GM12878 (cell line): Measurements from ENCODE around the gene ATF2. TPM values are rescaled to one million over a fixed set of nuclear protein-coding genes. Genes with fewer than 3 reads are reported as not detected.

Source experiments
- ATAC-seq: fragments of 200-7000 bp; cut with Tn5 transposase; 3 replicates; pipeline ENCODE4 v1.9.1; 2020; ENCODE audit warnings: mild to moderate bottlenecking, moderate library complexity
- BruUV-seq: library from RNA; stranded (reverse); fragments of 400-500 nt; replicated peaks from 2 replicates; lab custom pipeline; 2021; lab: Mats Ljungman, UMichigan
- CTCF ChIA-PET: fragments of 300-600 bp; sonication (Branson Sonifier 250); formaldehyde crosslinking; extraction: SDS; loops from one replicate; lab custom pipeline; 2021; ENCODE audit warnings: inconsistent platforms; lab: Yijun Ruan, JAX
- POLR2A ChIA-PET: fragments of 350-600 bp; formaldehyde crosslinking; extraction: SDS; loops from one replicate; lab custom pipeline; 2021; ENCODE audit warnings: inconsistent platforms; lab: Charles Lee
- RAD21 ChIA-PET: fragments of 300-600 bp; sonication (Branson Sonifier 250); formaldehyde crosslinking; loops from one replicate; lab custom pipeline; 2023; ENCODE audit warnings: antibody characterized with exemption; ENCODE audit not compliant: unreplicated experiment; lab: Charles Lee
- SMC1A ChIA-PET: fragments of 300-600 bp; sonication (Branson Sonifier 250); formaldehyde crosslinking; loops from one replicate; lab custom pipeline; 2023; ENCODE audit not compliant: unreplicated experiment, uncharacterized antibody; lab: Charles Lee
- DNase-seq: peaks from one replicate; pipeline ENCODE4 v3.0.0-alpha.2; 2011; ENCODE audit warnings: low read depth, low spot score
- FAIRE-seq: peaks from 3 replicates; lab custom pipeline; 2011; peaks lifted over from hg19 to GRCh38; lab: Jason Lieb, UNC
- H2AFZ ChIP-seq: 2 replicates; pipeline ENCODE4 v1.6.0; 2011; ENCODE audit warnings: low read depth, low read length, control low read depth; ENCODE audit not compliant: control insufficient read depth
- H3K27ac ChIP-seq: 2 replicates; pipeline ENCODE4 v1.5.1; 2011; ENCODE audit warnings: control low read depth; ENCODE audit not compliant: control insufficient read depth, insufficient read depth
- H3K27me3 ChIP-seq, 2 experiments: replicated peaks in 1 of 2; 2 replicates each; pipeline versions ENCODE4 v1.6.0 to v1.6.1; 2011; ENCODE audit warnings: low read length in 1 of 2; ENCODE audit not compliant: control insufficient read depth in 2 of 2, insufficient read depth in 2 of 2
- H3K36me3 ChIP-seq, 2 experiments: 2 replicates each; pipeline ENCODE4 v1.5.1; 2011; ENCODE audit warnings: low read length in 1 of 2; ENCODE audit not compliant: control insufficient read depth in 2 of 2, insufficient read depth in 2 of 2
- H3K4me1 ChIP-seq: 2 replicates; pipeline ENCODE4 v1.6.1; 2011; ENCODE audit warnings: mild to moderate bottlenecking, low read length, moderate library complexity, mixed read lengths; ENCODE audit not compliant: control insufficient read depth, insufficient read depth
- H3K4me2 ChIP-seq: 2 replicates; pipeline ENCODE4 v1.6.0; 2011; ENCODE audit warnings: control low read depth; ENCODE audit not compliant: control insufficient read depth, insufficient read depth
- H3K4me3 ChIP-seq: fragments of 200-600 bp; sonication (generic); 2 replicates; pipeline ENCODE4 v1.5.1; 2016
- H3K79me2 ChIP-seq: 2 replicates; pipeline ENCODE4 v1.6.0; 2011; ENCODE audit warnings: low read length; ENCODE audit not compliant: control insufficient read depth, insufficient read depth
- H3K9ac ChIP-seq: 2 replicates; pipeline ENCODE4 v1.8.0; 2011; ENCODE audit warnings: low read length, control low read depth, mixed read lengths; ENCODE audit not compliant: control insufficient read depth, insufficient read depth
- H3K9me3 ChIP-seq: replicated peaks from 3 replicates; pipeline ENCODE4 v1.5.1; 2011; ENCODE audit warnings: mild to moderate bottlenecking, low read length; ENCODE audit not compliant: control insufficient read depth, insufficient read depth
- H4K20me1 ChIP-seq: 2 replicates; pipeline ENCODE4 v1.6.0; 2011; ENCODE audit not compliant: control insufficient read depth, insufficient read depth
- ATF2 ChIP-seq: IDR thresholded peaks from 2 replicates; pipeline ENCODE4 v1.6.1; 2012; ENCODE audit warnings: low read length, inconsistent platforms
- ATF7 ChIP-seq: fragments of 450-650 bp; IDR thresholded peaks from 2 replicates; pipeline ENCODE4 v1.6.1; 2016; ENCODE audit warnings: low read depth, mild to moderate bottlenecking
- BHLHE40 ChIP-seq, 2 experiments: fragments of 450-650 bp in 1 of 2; IDR thresholded peaks; 2 replicates each; pipeline ENCODE4 v1.6.1; 2011 to 2017; ENCODE audit warnings: low read depth in 2 of 2, borderline replicate concordance in 1 of 2, improper control_type of control experiment in 1 of 2, low read length in 1 of 2, mild to moderate bottlenecking in 1 of 2
- GATAD2B ChIP-seq: fragments of 450-650 bp; conservative IDR thresholded peaks from 2 replicates; pipeline ENCODE4 v1.6.1; 2017; ENCODE audit warnings: low read depth, mild to moderate bottlenecking, moderate library complexity
- IKZF2 ChIP-seq, 2 experiments: fragments of 450-650 bp; IDR thresholded peaks; 2 replicates each; pipeline ENCODE4 v1.6.1; 2017; ENCODE audit warnings: mild to moderate bottlenecking in 2 of 2, moderate library complexity in 2 of 2
- IRF4 ChIP-seq: IDR thresholded peaks from 2 replicates; pipeline ENCODE4 v1.6.1; 2011; ENCODE audit warnings: low read depth, low read length
- JUNB ChIP-seq: IDR thresholded peaks from 2 replicates; pipeline ENCODE4 v1.6.1; 2016; ENCODE audit warnings: antibody characterized with exemption, mild to moderate bottlenecking
- MTA2 ChIP-seq: fragments of 450-650 bp; IDR thresholded peaks from 2 replicates; pipeline ENCODE4 v1.6.1; 2016; ENCODE audit warnings: low read depth, mild to moderate bottlenecking, moderate library complexity
- NR2C1 ChIP-seq: fragments of 450-650 bp; IDR thresholded peaks from 2 replicates; pipeline ENCODE4 v1.6.1; 2017; ENCODE audit warnings: antibody characterized with exemption, mild to moderate bottlenecking, moderate library complexity
- POU2F2 ChIP-seq: IDR thresholded peaks from 3 replicates; pipeline ENCODE4 v1.6.1; 2011; ENCODE audit warnings: low read depth, mild to moderate bottlenecking, low read length, borderline replicate concordance
- RUNX3 ChIP-seq: IDR thresholded peaks from 2 replicates; pipeline ENCODE4 v1.6.1; 2012; ENCODE audit warnings: low read length, inconsistent platforms
- SMAD5 ChIP-seq: IDR thresholded peaks from 2 replicates; pipeline ENCODE4 v1.6.1; 2016; ENCODE audit warnings: antibody characterized with exemption, low read depth
- TCF12 ChIP-seq: IDR thresholded peaks from 2 replicates; pipeline ENCODE4 v1.6.1; 2011; ENCODE audit warnings: low read depth, mild to moderate bottlenecking, low read length
- TCF3 ChIP-seq: IDR thresholded peaks from 2 replicates; pipeline ENCODE4 v1.6.1; 2012; ENCODE audit warnings: low read depth, mild to moderate bottlenecking, low read length, borderline replicate concordance; ENCODE audit not compliant: insufficient read depth
- WRNIP1 ChIP-seq: IDR thresholded peaks from 2 replicates; pipeline ENCODE4 v1.6.1; 2011; ENCODE audit warnings: low read depth, low read length, improper control_type of control experiment, borderline replicate concordance
- YY1 ChIP-seq: IDR thresholded peaks from 2 replicates; pipeline ENCODE4 v1.6.1; 2011; ENCODE audit warnings: low read depth, mild to moderate bottlenecking, low read length
- ZBTB11 ChIP-seq: fragments of 450-650 bp; formaldehyde crosslinking; IDR thresholded peaks from 2 replicates; pipeline ENCODE4 v1.5.0; 2022; ENCODE audit warnings: mild to moderate bottlenecking, missing genetic modification characterization
- ZBTB33 ChIP-seq: fragments of 450-650 bp; IDR thresholded peaks from 2 replicates; pipeline ENCODE4 v1.6.1; 2017; ENCODE audit warnings: mild to moderate bottlenecking
- ZNF217 ChIP-seq: fragments of 450-650 bp; IDR thresholded peaks from 2 replicates; pipeline ENCODE4 v1.6.1; 2017; ENCODE audit warnings: antibody characterized with exemption, mild to moderate bottlenecking
- WGBS: methylation state at CpG from one replicate; pipeline ENCODE4 v1.1.6; 2016; ENCODE audit warnings: low lambda C conversion rate; ENCODE audit not compliant: insufficient replicate concordance, insufficient coverage; ENCODE audit errors: missing lambda C conversion rate; 5-methylcytosine and 5-hydroxymethylcytosine counted together
- in situ Hi-C: fragments of 300-500 bp; cut with MboI; formaldehyde crosslinking; loops from 9 replicates; pipeline ENCODE4 v1.14.3; 2018; ENCODE audit warnings: mixed read lengths
- intact Hi-C: fragments of 100-400 bp; cut with micrococcal nuclease; formaldehyde crosslinking; loops from one replicate; pipeline ENCODE4 v1.14.2; 2022; ENCODE audit not compliant: unreplicated experiment
- polyA plus RNA-seq, 11 experiments: library from polyadenylated mRNA; depleted of rRNA in 4 of 11; unstranded in 6 of 11; stranded (reverse) in 5 of 11; fragments of >200 nt; fragmentation: Nextera tagmentation in 4 of 11; fragmentation: Illumina TruSeq in 1 of 11; extraction: Ambion mirVana in 4 of 11; extraction: Trizol in 1 of 11; gene quantifications; 1 replicate in 1 of 11; 2 replicates in 10 of 11; pipeline versions ENCODE4 v1.2.1 to v1.2.3, GENCODE V29; 2011 to 2016; ENCODE audit warnings: inconsistent platforms in 2 of 11, missing spikeins in 2 of 11, low read depth in 1 of 11
- total RNA-seq, 4 experiments: library from RNA; depleted of rRNA in 3 of 4; stranded (reverse); fragments of >200 nt in 3 of 4; fragmentation: Illumina TruSeq in 1 of 4; extraction: Trizol in 1 of 4; gene quantifications; 2 replicates each; pipeline versions ENCODE4 v1.2.1 to v1.2.3, GENCODE V29; 2013 to 2021

Gene ATF2
- total and polyA plus RNA-seq, 10 of the 15 experiments (the other 5 are each of a cell fraction or from before 2014, with no cell fraction given) = 10.3 to 78.0 (median 36.0) TPM

DNA sequence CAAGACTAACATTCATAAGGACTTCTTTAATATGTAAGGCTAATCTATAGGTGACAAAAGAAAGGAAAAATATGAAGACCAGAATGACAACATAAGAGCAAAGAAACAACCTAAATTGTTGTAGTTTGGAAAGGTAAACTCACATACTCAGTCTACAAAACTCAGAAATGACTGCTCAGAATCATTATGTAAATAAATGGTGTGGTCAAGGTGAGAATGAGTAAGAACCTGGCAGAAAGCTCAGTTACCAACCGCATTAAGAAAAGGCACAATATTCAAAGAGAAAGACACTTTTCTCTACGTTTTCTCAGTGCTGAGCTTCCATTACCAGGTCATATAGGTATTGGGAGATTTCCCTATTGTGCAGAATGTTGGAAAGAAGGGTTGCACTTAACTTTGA lies 15.8 kb downstream of the ATF2 start:
- in situ Hi-C loops = no loop called here
- intact Hi-C loops = no loop called here
- WGBS = 0% methylated on average over 2 of the region's 2 CpGs
- no peaks in the 10 kb centered on the region; the same call in 2 of the 3 replicates for H3K9me3 ChIP-seq
- peaks cover 18% of the 10 kb centered on the region for H3K4me1 ChIP-seq
- no peak overlapping the region for H2AFZ ChIP-seq
- no peak overlapping the region for H3K4me3 ChIP-seq
- no peak overlapping the region for H3K27ac ChIP-seq
- POLR2A ChIA-PET = interaction anchor here (0.5 to 1.4 kb wide), 3 partner anchors 16 to 1766 kb away, joined by 3 to 5 read pairs (median 4); no protein-coding TSS in a partner anchor
- no peaks in the 10 kb centered on the region for H3K27me3 ChIP-seq
- peaks cover 0 to 4% of the 10 kb centered on the region in 2 experiments; a peak in 2 of 4 replicates for H3K36me3 ChIP-seq
- ATAC-seq = peak; percentile 80
- no peak overlapping the region for H3K9ac ChIP-seq
- H3K79me2 ChIP-seq = peaks cover 78% of the 10 kb centered on the region
- DNase-seq = no peak
- RAD21 ChIA-PET = interaction anchor here (0.7 to 1.2 kb wide), 3 partner anchors 16 to 30 kb away, joined by 3 read pairs; no protein-coding TSS in a partner anchor
- TF ChIP-seq YY1 = no peak
- no peak for TF ChIP-seq TCF3
- peak; percentile 84 for TF ChIP-seq RUNX3
- peak; percentile 16; the same call in 1 of the 2 replicates for TF ChIP-seq ATF2
- peak; percentile 44; the same call in 1 of the 2 replicates for TF ChIP-seq MTA2
- 0 out of 2 replicates have a peak, but pooled peaks have one; percentile 15 for TF ChIP-seq IRF4
- no peak for TF ChIP-seq TCF12
- TF ChIP-seq IKZF2 (IDR thresholded peaks at IDR 0.05) = peak in 1 of 2 experiments; percentile 38; a peak in 1 of 4 replicates
- no peak for TF ChIP-seq ZBTB11
- TF ChIP-seq GATAD2B = no peak
- no peak for TF ChIP-seq ZBTB33
- no peak for TF ChIP-seq NR2C1
- TF ChIP-seq ZNF217 = no peak
- no peak for TF ChIP-seq WRNIP1
- TF ChIP-seq POU2F2 = peak; percentile 59; the same call in 1 of the 3 replicates
- no peak for TF ChIP-seq BHLHE40 (IDR thresholded peaks at IDR 0.05; ENCODE audit: borderline replicate concordance in 1 of 2, low read depth in 2 of 2, low read length in 1 of 2)
- no peak for TF ChIP-seq SMAD5
- peak; percentile 47 for TF ChIP-seq ATF7
- peak; percentile 54; the same call in 1 of the 2 replicates for TF ChIP-seq JUNB
- CTCF ChIA-PET = interaction anchor here (1.0 to 3.9 kb wide), 3 partner anchors 13 to 452 kb away, joined by 5 to 20 read pairs (median 7); no protein-coding TSS in a partner anchor
- peaks cover 6% of the 10 kb centered on the region for H4K20me1 ChIP-seq
- peak; percentile 93 for FAIRE-seq
- peak overlapping the region; percentile 11; the same call in 1 of the 2 replicates for H3K4me2 ChIP-seq
- SMC1A ChIA-PET = interaction anchor here (0.8 to 4.9 kb wide), 4 partner anchors 13 to 25 kb away, joined by 3 to 33 read pairs (median 4); partner anchors contain the start of gene ATF2
- no TSS peak for BruUV-seq
